Muscle of arm (tissue), 12 donors: ENCODE results near the gene BORCS6. TPM values are rescaled to one million over a fixed set of nuclear protein-coding genes. Genes with fewer than 3 reads are reported as not detected.
A peak's percentile ranks its signal among the peaks of the same experiment; 100 is the strongest.

ENCODE experiments used
- DNase-seq: peaks from one replicate; pipeline ENCODE4 v3.0.0-alpha.2; 2013
- polyA plus RNA-seq, 12 donors: library from polyadenylated mRNA; unstranded; fragments of 120-200 nt; gene quantifications; one replicate each; pipeline ENCODE4 v1.2.1, GENCODE V29; 2013; ENCODE audit not compliant: insufficient read length in 12 of 12

BORCS6 gene
- polyA plus RNA-seq, 12 donors: 2.3 to 5.7 (median 3.3) TPM; not detected in 2

- no peak for DNase-seq
These were observed 44.2 kb downstream of the BORCS6 start for GRCh38 chr17:8145811-8146210.

- no peak for DNase-seq
These were observed 45.4 kb downstream of the BORCS6 start for GRCh38 chr17:8144401-8145231.

GRCh38 chr17:8143581-8144400 is 46.2 kb downstream of the BORCS6 start:
- no peak for DNase-seq

DNA sequence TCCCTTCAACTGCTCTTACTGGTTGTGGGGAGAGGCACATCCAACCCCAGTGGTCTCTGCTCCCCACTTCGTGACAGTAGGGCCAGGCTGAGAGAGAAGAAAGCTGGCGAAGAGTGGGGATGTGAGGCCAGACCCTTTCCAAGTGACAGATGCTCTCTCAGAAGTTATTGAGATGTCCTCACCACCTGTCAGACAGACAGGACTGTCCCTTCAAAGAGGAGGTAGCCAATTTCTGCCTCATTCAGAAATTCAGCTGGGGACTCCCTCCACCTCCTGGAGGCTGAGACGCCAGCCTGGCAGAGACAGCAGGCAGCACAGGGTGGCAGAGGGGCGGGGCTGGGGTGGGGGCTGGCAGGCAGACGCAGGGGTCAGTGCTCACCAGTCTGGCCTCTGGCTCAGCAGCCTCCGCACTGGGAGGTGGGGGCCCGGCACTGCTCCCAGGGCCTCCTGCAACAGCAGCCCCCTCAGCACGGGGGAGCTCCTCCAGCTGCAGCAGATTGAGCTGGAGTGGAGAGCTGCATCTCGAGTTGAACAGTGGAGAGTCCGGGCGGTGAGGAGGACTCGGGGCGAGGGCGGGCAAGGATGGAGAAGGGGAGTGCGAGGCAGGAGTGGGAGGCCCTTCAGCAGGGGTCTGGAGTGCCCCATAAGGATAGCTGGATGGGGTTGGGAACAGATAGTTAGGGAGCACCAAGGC is 46.9 kb downstream of the BORCS6 start:
- DNase-seq: no peak

DNA sequence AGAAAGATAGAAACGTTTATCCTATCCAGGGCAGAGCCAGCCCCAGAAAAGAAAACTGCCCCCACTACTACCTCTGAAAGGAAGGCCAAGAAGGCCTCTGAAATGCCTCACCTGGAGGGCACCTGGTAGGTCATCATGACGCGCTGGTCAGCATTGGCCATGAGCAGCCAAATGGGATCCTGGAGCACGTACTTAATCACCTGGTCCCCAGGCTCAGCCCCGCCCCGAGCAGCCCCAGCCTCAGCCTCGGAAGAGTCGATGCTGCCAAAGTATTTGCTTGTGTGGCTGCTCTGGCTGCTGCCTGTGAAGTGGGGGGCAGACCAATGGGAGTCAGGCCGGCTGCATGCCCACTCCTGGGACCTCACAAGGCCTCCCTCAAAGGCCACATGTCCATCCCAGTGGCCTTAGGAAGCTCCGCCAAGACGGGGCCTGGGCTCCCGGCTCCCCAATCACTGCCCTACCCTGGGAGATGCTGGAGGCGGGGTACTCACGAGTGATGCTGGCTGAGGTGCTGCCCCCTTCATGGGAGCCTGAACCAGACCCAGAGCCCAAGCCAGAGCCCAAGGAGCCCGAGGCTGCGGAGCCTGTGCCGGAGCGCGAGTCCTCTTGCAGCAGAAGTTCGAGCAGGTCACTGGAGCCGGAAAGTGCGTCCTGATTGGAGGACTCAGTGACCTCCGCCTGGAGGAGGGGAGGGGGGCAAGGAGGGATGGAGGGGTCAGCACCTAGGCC is 47.7 kb downstream of the BORCS6 start:
- no peak for DNase-seq

DNA sequence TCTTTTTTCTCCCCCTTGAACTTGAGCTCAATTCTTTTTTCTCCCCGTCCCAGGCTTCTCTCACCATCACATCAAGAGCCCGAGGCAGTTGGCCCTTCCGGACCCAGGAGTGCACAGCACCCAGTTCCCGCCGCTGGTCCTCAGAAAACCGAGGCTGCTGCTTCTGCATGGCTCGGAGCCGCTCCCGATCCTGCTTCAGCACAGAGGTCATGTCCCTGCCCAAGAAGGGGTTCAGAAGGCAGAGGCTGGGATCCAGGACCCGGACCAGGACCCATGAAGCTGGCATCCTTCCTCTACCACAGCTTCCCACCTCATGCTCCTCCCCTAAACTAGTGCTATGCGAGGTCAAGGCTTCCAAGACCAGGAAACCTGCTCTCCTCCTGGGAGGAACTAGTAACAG is 48.2 kb downstream of the BORCS6 start:
- no peak for DNase-seq

DNA sequence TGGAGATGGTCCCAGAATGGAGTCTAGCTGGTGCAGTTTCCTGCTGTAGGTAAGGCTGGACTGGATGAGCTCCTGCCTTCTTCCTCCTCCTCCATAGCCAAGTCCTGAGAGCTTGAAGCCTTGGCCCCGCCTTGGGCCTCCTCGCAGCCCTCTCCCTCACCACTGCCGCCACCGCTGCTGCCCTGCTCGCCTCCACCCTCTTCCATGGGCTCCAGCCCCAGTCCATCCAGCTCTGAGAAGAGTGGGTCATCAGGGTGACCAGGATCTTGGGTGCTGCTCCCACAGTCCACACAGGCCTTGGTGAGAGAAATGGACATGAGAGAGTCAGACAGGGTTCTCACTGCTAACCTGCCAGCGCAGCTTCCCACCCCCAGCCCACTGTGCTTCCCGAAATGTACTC is 48.9 kb downstream of the BORCS6 start:
- no peak for DNase-seq

DNA sequence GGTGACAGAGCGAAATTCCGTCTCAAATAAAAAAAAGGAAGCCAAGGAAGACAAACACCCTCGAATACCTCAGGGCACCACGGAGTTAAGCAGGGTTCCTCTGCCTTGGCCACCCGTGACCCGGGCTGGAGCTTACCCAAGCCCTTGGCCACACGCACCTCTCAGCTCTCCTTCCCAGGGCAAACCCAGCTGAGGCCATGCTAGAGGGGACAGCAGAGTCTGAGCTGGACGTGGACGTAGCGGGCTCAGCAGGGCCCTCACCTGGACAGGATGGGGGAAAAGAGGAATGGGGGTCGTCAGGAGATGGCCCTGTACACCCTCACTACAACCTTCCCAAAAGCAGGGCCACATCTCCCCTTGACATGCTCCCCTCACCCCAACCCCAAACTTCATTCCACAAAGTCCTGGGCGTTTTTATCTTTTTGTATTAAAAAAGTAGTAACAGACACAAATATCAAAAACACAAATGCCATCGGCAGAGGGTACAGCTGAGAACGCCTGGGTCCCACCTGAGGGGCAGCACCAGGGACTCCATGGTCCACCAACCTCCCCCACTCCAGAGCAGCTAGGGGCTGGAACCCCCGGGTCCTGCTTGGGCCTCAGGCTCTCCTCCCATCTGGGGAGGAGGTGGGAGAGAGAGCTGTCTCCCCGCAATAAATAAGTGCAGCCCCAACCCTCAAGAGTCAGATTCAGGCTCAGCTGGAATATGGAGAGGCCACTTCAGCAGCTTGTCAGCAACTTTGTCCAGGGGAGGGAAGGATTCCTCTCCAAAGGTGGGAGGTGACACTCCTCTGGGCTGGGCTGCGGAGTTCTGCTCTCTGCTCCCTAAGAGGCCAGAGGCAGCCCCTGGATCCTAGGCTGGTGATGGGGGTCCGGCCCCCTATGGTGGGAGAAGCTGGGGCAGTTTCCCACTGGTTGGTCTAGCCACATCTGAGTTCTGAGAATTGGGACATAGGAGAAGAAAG is 49.6 kb downstream of the BORCS6 start:
- no peak for DNase-seq

DNA sequence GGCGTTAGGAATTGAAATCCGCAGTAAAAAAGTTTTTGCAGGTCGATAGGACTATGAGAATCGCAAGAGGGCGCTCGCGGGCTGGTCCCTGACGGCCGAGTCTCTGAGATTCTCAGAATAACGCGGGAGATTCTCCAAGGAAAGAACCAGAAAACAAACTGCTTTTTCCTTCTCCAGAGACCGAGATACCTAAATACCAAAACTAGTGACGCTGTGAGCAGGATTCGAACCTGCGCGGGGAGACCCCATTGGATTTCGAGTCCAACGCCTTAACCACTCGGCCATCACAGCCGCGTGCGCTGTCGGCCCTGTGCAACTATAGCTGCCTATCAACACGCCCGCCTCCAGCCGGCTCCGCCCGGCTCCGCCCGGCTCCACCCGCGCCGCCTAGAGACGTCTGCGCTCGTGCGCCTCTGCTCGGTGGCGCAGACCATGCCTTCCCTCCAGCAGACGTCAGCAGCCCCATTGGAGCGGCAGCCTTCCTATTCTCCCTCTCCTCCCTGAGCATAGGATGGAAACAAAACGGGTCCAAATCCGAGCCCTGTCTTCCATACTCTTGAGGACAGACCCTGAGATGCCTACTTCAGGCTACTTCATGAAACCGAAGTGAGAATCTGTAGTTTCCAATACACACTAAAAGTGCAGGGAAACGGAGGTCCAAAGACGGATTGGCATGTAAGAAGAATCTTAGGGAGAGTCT is 51.2 kb downstream of the BORCS6 start:
- peak; percentile 98 for DNase-seq

- no peak for DNase-seq
These were observed 51.7 kb downstream of the BORCS6 start for GRCh38 chr17:8138374-8138671.

Other genes starting within 250 kb of the BORCS6 start
- under 1 TPM in 3 of 12 donors, not detected in 9; 0.04 to 0.15 (median 0.05) TPM for gene GUCY2D, start 187.6 kb downstream of the BORCS6 start, polyA plus RNA-seq
- 1 to 10 TPM in 1 of 12 donors, under 1 TPM in 9, not detected in 2; 0.18 to 1.2 (median 0.28) TPM for gene ALOX15B, start 151.1 kb downstream of the BORCS6 start, polyA plus RNA-seq
- gene ALOX12B, start 102.5 kb downstream of the BORCS6 start, polyA plus RNA-seq: under 1 TPM in 3 of 12 donors, not detected in 9; 0.09 to 0.66 (median 0.49) TPM
- gene ALOXE3, start 71.7 kb downstream of the BORCS6 start, polyA plus RNA-seq: under 1 TPM in 3 of 12 donors, not detected in 9; 0.08 to 0.37 (median 0.22) TPM
- gene HES7, start 66.1 kb downstream of the BORCS6 start, polyA plus RNA-seq: under 1 TPM in 3 of 12 donors, not detected in 9; 0.12 to 0.29 (median 0.14) TPM
- gene PER1, start 37.8 kb downstream of the BORCS6 start, polyA plus RNA-seq: 100 to 1,000 TPM in 1 of 12 donors, 10 to 100 TPM in 10, not detected in 1; 27.4 to 159 (median 47.2) TPM
- 1,000 to 10,000 TPM in 1 of 12 donors, 100 to 1,000 TPM in 1, 10 to 100 TPM in 10; 53.7 to 1,226 (median 62.8) TPM for gene VAMP2, start 27.2 kb downstream of the BORCS6 start, polyA plus RNA-seq
- gene TMEM107, start 13.8 kb downstream of the BORCS6 start, polyA plus RNA-seq: 10 to 100 TPM in 1 of 12 donors, 1 to 10 TPM in 10, not detected in 1; 4.5 to 13.7 (median 6.8) TPM
- gene AURKB, start 20.4 kb upstream of the BORCS6 start, polyA plus RNA-seq: 10 to 100 TPM in 10 of 12 donors, 1 to 10 TPM in 1, not detected in 1; 9.4 to 31.8 (median 17.7) TPM
- gene CTC1, start 57.9 kb upstream of the BORCS6 start, polyA plus RNA-seq: 10 to 100 TPM in 7 of 12 donors, 1 to 10 TPM in 4, not detected in 1; 8.9 to 29.2 (median 10.7) TPM
- gene PFAS, start 59.1 kb upstream of the BORCS6 start, polyA plus RNA-seq: 10 to 100 TPM in 11 of 12 donors, not detected in 1; 19.8 to 62.4 (median 24.6) TPM
- gene RANGRF, start 98.5 kb upstream of the BORCS6 start, polyA plus RNA-seq: 10 to 100 TPM in 11 of 12 donors, not detected in 1; 16.6 to 37.8 (median 21.3) TPM
- gene SLC25A35, start 105.2 kb upstream of the BORCS6 start, polyA plus RNA-seq: 1 to 10 TPM in 10 of 12 donors, not detected in 2; 1.2 to 3.7 (median 1.8) TPM
- 100 to 1,000 TPM in 1 of 12 donors, 10 to 100 TPM in 10, not detected in 1; 10.8 to 108 (median 13.8) TPM for gene ARHGEF15, start 120.1 kb upstream of the BORCS6 start, polyA plus RNA-seq
- gene ODF4, start 149.7 kb upstream of the BORCS6 start, polyA plus RNA-seq: not detected
- gene RPL26, start 193.0 kb upstream of the BORCS6 start, polyA plus RNA-seq: 1,000 to 10,000 TPM in 11 of 12 donors, not detected in 1; 2,886 to 4,488 (median 3,596) TPM
- gene RNF222, start 207.6 kb upstream of the BORCS6 start, polyA plus RNA-seq: under 1 TPM in 6 of 12 donors, not detected in 6; 0.08 to 0.51 (median 0.13) TPM
- gene NDEL1, start 245.7 kb upstream of the BORCS6 start, polyA plus RNA-seq: 10 to 100 TPM in 11 of 12 donors, not detected in 1; 38.3 to 97.3 (median 58.0) TPM